CD4-positive, alpha-beta T cell (primary cell): Measurements from ENCODE around the gene TMEM187. TPM values are rescaled to one million over a fixed set of nuclear protein-coding genes. Genes with fewer than 3 reads are reported as not detected.

Experiments
- ATAC-seq: fragments of 200-7000 bp; cut with Tn5 transposase; one replicate; pipeline ENCODE4 v1.10.0; 2022; ENCODE audit warnings: mild to moderate bottlenecking; ENCODE audit not compliant: poor library complexity
- CTCF ChIA-PET: fragments of 350-600 bp; sonication (Branson Sonifier 250); formaldehyde crosslinking; loops from one replicate; lab custom pipeline; 2021; ENCODE audit warnings: antibody characterized with exemption, inconsistent platforms; lab: Charles Lee
- POLR2A ChIA-PET: fragments of 350-600 bp; sonication (Branson Sonifier 250); formaldehyde crosslinking; loops from one replicate; lab custom pipeline; 2021; ENCODE audit warnings: antibody characterized with exemption, inconsistent platforms; lab: Charles Lee
- DNase-seq, 14 experiments: peaks; one replicate each; pipeline ENCODE4 v3.0.0-alpha.2; 2013 to 2020; ENCODE audit warnings: mixed read lengths in 2 of 14
- H3K27ac ChIP-seq, 2 donors: one replicate each; pipeline versions ENCODE4 v1.5.1 to v1.7.0; 2013; ENCODE audit warnings: low read length in 2 of 2, low read depth in 1 of 2, mild to moderate bottlenecking in 1 of 2
- H3K27me3 ChIP-seq, 2 experiments: 1 replicate in 1 of 2; 2 replicates in 1 of 2; pipeline versions ENCODE4 v1.6.1 to v1.7.0; 2013; ENCODE audit warnings: low read length in 2 of 2, control low read depth in 1 of 2, mild to moderate bottlenecking in 1 of 2, moderate library complexity in 1 of 2; ENCODE audit not compliant: insufficient read depth in 2 of 2, control insufficient read depth in 1 of 2
- H3K36me3 ChIP-seq: one replicate; pipeline ENCODE4 v1.6.1; 2013; ENCODE audit warnings: low read length, control low read depth; ENCODE audit not compliant: insufficient read depth
- H3K4me1 ChIP-seq: one replicate; pipeline ENCODE4 v1.6.1; 2013; ENCODE audit warnings: low read length, control low read depth; ENCODE audit not compliant: insufficient read depth
- H3K4me3 ChIP-seq: one replicate; pipeline ENCODE4 v1.5.1; 2013; ENCODE audit warnings: mild to moderate bottlenecking, low read length, moderate library complexity
- H3K9me3 ChIP-seq, 2 experiments: 1 replicate in 1 of 2; 2 replicates in 1 of 2; pipeline versions ENCODE4 v1.6.1 to v1.7.0; 2013; ENCODE audit warnings: low read length in 2 of 2, mild to moderate bottlenecking in 2 of 2, control low read depth in 1 of 2, moderate library complexity in 1 of 2; ENCODE audit not compliant: control insufficient read depth in 1 of 2, insufficient read depth in 1 of 2
- H3K27ac Mint-ChIP-seq: one replicate; pipeline ENCODE4 v1.8.0; 2020; ENCODE audit warnings: mixed read lengths
- H3K27me3 Mint-ChIP-seq: one replicate; pipeline ENCODE4 v1.8.0; 2021; ENCODE audit warnings: mixed read lengths
- H3K36me3 Mint-ChIP-seq: one replicate; pipeline ENCODE4 v1.8.0; 2021; ENCODE audit warnings: low read depth, mixed read lengths
- H3K4me1 Mint-ChIP-seq: one replicate; pipeline ENCODE4 v1.8.0; 2021; ENCODE audit warnings: low read depth, mixed read lengths
- H3K4me3 Mint-ChIP-seq: one replicate; pipeline ENCODE4 v1.8.0; 2020; ENCODE audit warnings: mild to moderate bottlenecking, mixed read lengths
- H3K9me3 Mint-ChIP-seq: one replicate; pipeline ENCODE4 v1.8.0; 2020; ENCODE audit warnings: mixed read lengths
- intact Hi-C, 2 experiments: fragments of 100-400 bp; cut with DNase I in 1 of 2; cut with micrococcal nuclease in 1 of 2; formaldehyde crosslinking; loops; one replicate each; pipeline versions ENCODE4 v1.15.1 to v1.9.0; 2023 to 2025; cut with DNase I, micrococcal nuclease
- total RNA-seq, 174 experiments: library from RNA in 2 of 174; stranded (reverse) in 2 of 174; gene quantifications; one replicate each; pipeline ENCODE4 v1.2.3 and lab custom pipeline; 2021 to 2026
- TF ChIP-seq, protein P1 (sequence below): fragments of 200-600 bp; IDR thresholded peaks from one replicate; pipeline ENCODE4 v1.8.0; 2022; ENCODE audit warnings: antibody characterized with exemption, mild to moderate bottlenecking

The TMEM187 gene
- total RNA-seq, 2 experiments from 2014 or later = 1.4 to 2.0 TPM

- no peaks in the 10 kb centered on the region for H3K9me3 Mint-ChIP-seq
Measured at GRCh38 chrX:153944140-153944799, 28.3 kb upstream of the TMEM187 start, which contains the start of gene RENBP. Gene RENBP (minus strand): TSS chrX:153944643. CDS start chrX:153944610, 33 bp downstream.

GRCh38 chrX:153944800-153945150 is 27.8 kb upstream of the TMEM187 start:
- Mint-ChIP-seq H3K27ac (peak overlapping the region; percentile 76), H3K4me1 (peaks cover 20% of the 10 kb centered on the region), H3K27me3 (no peaks in the 10 kb centered on the region), H3K36me3 (peaks cover 9% of the 10 kb centered on the region), H3K4me3 (no peak overlapping the region), H3K9me3 (no peaks in the 10 kb centered on the region)
- DNase-seq (no peak), ATAC-seq (peak; percentile 4)
- intact Hi-C loops = loop anchor here (5.0 to 10.0 kb wide), 2 partner anchors 987 to 990 kb away; no protein-coding TSS in a partner anchor
- Histone ChIP-seq H3K4me1 (peaks cover 56% of the 10 kb centered on the region), H3K27ac (no peak overlapping the region), H3K4me3 (peak overlapping the region; percentile 54), H3K9me3 (no peaks in the 10 kb centered on the region), H3K36me3 (peaks cover 13% of the 10 kb centered on the region), H3K27me3 (no peaks in the 10 kb centered on the region)
- ChIA-PET CTCF (interaction anchor here (0.6 to 1.4 kb wide), 5 partner anchors 8 to 181 kb away, joined by 3 to 6 read pairs (median 5); partner anchors contain the start of gene PLXNB3), POLR2A (interaction anchor here (1.1 to 10.3 kb wide), 5 partner anchors 9 to 34 kb away, joined by 3 to 196 read pairs (median 3); partner anchors contain the start of genes ARHGAP4 and NAA10)
- TF ChIP-seq, protein P1, sequence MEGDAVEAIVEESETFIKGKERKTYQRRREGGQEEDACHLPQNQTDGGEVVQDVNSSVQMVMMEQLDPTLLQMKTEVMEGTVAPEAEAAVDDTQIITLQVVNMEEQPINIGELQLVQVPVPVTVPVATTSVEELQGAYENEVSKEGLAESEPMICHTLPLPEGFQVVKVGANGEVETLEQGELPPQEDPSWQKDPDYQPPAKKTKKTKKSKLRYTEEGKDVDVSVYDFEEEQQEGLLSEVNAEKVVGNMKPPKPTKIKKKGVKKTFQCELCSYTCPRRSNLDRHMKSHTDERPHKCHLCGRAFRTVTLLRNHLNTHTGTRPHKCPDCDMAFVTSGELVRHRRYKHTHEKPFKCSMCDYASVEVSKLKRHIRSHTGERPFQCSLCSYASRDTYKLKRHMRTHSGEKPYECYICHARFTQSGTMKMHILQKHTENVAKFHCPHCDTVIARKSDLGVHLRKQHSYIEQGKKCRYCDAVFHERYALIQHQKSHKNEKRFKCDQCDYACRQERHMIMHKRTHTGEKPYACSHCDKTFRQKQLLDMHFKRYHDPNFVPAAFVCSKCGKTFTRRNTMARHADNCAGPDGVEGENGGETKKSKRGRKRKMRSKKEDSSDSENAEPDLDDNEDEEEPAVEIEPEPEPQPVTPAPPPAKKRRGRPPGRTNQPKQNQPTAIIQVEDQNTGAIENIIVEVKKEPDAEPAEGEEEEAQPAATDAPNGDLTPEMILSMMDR = no peak

More at GRCh38 chrX:153944140-153944799, 28.3 kb upstream of the TMEM187 start, which contains the start of gene RENBP:
- H3K4me1 Mint-ChIP-seq = peaks cover 20% of the 10 kb centered on the region
- Histone ChIP-seq H3K4me3 (peak within 1 kb of the TSS; percentile 54), H3K4me1 (peaks cover 54% of the 10 kb centered on the region), H3K27ac (no peak within 1 kb of the TSS), H3K9me3 (no peaks in the 10 kb centered on the region), H3K36me3 (peaks cover 8% of the 10 kb centered on the region), H3K27me3 (no peaks in the 10 kb centered on the region)
- intact Hi-C loops = loop anchor here in 1 of 2 experiments (10.0 kb wide), 1 partner anchor 989 kb away; no protein-coding TSS in a partner anchor
- peak; percentile 59 for ATAC-seq
- no peaks in the 10 kb centered on the region for H3K27me3 Mint-ChIP-seq
- ChIA-PET POLR2A (interaction anchor here (1.1 to 10.3 kb wide), 5 partner anchors 9 to 33 kb away, joined by 3 to 196 read pairs (median 3); partner anchors contain the start of genes ARHGAP4 and NAA10), CTCF (interaction anchor here (0.8 to 1.4 kb wide), 3 partner anchors 19 to 180 kb away, joined by 3 to 6 read pairs (median 5); partner anchors contain the start of gene PLXNB3)
- peak in 10 of 14 experiments; percentile 33 to 69 (median 51) for DNase-seq
- H3K36me3 Mint-ChIP-seq = peaks cover 6% of the 10 kb centered on the region
- TF ChIP-seq, protein P1 = no peak
- H3K4me3 Mint-ChIP-seq = peak within 1 kb of the TSS; percentile 86
- H3K27ac Mint-ChIP-seq = peak within 1 kb of the TSS; percentile 76

DNA sequence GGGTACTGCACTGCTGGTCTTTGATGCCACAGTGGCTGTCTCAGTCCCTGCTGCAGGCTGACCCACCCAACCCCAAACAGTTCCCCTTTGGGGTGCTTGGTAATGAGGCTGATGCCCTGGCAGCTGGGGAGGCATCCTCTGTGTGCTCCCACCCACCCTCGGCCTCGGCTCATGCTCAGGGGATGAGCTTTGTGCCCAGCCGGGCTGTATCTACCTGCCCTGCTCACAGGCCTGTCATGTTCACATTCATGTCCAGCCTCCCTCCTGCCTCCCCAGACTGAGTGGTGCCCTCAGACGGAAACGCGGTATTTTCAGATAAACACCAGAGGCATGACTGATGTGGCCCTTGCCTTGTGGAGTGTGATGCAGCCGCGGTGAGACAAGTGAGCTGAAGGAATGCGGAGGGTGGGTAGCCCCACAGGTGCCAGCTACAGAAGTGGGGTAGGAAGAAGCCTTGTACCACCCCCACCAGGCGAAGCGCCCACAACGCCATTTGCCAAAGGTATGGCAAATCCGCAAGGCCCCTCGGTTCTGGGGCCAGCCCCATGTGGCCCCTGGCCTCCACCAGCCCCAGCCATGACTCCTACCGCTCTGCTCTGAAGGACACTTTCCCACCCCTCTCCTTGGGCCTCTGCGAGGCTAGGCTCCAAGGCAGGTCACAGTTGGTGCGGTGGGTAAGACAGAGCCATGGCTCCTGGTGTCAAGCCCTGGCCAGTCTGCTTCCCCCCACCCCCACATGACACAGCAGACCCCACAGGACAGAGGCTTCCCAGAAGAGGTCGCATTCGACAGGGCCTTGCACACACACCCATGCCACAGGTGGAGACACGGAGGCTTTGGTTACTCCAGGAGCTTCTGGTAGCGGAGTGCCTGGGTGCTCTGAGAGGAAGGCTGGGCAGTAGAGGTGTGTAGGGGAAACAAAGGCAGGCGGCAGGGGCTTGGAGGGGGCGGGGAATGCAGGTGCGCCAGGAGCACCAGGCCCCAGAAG is 26.3 kb upstream of the TMEM187 start:
- peaks cover 55% of the 10 kb centered on the region for H3K4me1 ChIP-seq
- peaks cover 27% of the 10 kb centered on the region for H3K36me3 ChIP-seq
- no peak overlapping the region for H3K27ac ChIP-seq
- Mint-ChIP-seq H3K27ac (no peak overlapping the region), H3K27me3 (no peaks in the 10 kb centered on the region), H3K4me1 (peaks cover 11% of the 10 kb centered on the region), H3K36me3 (peaks cover 21% of the 10 kb centered on the region), H3K9me3 (no peaks in the 10 kb centered on the region), H3K4me3 (no peak overlapping the region)
- ATAC-seq = no peak
- POLR2A ChIA-PET = interaction anchor here (0.8 to 10.3 kb wide), 4 partner anchors 12 to 23 kb away, joined by 3 to 196 read pairs (median 8); partner anchors contain the start of genes ARHGAP4 and NAA10
- H3K27me3 ChIP-seq = no peaks in the 10 kb centered on the region
- TF ChIP-seq, protein P1 = no peak
- no peaks in the 10 kb centered on the region for H3K9me3 ChIP-seq
- intact Hi-C loops = loop anchor here (5.0 to 10.0 kb wide), 2 partner anchors 989 to 991 kb away; no protein-coding TSS in a partner anchor
- no peak for DNase-seq
- CTCF ChIA-PET = interaction anchor here (0.7 to 3.8 kb wide), 8 partner anchors 9 to 182 kb away, joined by 3 to 101 read pairs (median 4); partner anchors contain the start of genes ARHGAP4, NAA10 and PLXNB3
- H3K4me3 ChIP-seq = no peak overlapping the region
